GM23338 (cell line): Measurements from ENCODE around the gene SHPK. TPM values are rescaled to one million over a fixed set of nuclear protein-coding genes. Genes with fewer than 3 reads are reported as not detected.

Experiments used
- polyA plus RNA-seq: library from polyadenylated mRNA; unstranded; fragments of >200 nt; fragmentation: Nextera tagmentation; extraction: Ambion mirVana; gene quantifications from 2 replicates; pipeline ENCODE4 v1.2.1, GENCODE V29; 2016
- total RNA-seq: library from RNA; depleted of rRNA; stranded (reverse); fragments of >200 nt; shearing (Covaris generic); gene quantifications from 2 replicates; pipeline ENCODE4 v1.2.3, GENCODE V29; 2014; rRNA removed

SHPK gene
- total and polyA plus RNA-seq, 2 experiments from 2014 or later = 11.5 to 34.3 TPM

Other genes starting within 250 kb of the SHPK start
- 1.4 and 2.8 TPM in 2 replicates for gene OR3A2, start 249.9 kb downstream of the SHPK start, total RNA-seq
- 1.1 and 1.5 TPM in 2 replicates for gene OR3A2, start 249.9 kb downstream of the SHPK start, polyA plus RNA-seq
- not detected in 2 replicates for gene OR1E1, start 237.8 kb downstream of the SHPK start, total RNA-seq
- gene OR1E1, start 237.8 kb downstream of the SHPK start, polyA plus RNA-seq = not detected in 2 replicates
- gene OR3A3, start 224.9 kb downstream of the SHPK start, total RNA-seq = not detected in 2 replicates
- gene OR3A3, start 224.9 kb downstream of the SHPK start, polyA plus RNA-seq = not detected in 2 replicates
- gene OR1E2, start 202.4 kb downstream of the SHPK start, total RNA-seq = not detected in 2 replicates
- not detected in 2 replicates for gene OR1E2, start 202.4 kb downstream of the SHPK start, polyA plus RNA-seq
- not detected in 2 replicates for gene SPATA22, start 164.4 kb downstream of the SHPK start, total RNA-seq
- not detected in 2 replicates for gene SPATA22, start 164.4 kb downstream of the SHPK start, polyA plus RNA-seq
- gene ASPA, start 160.3 kb downstream of the SHPK start, total RNA-seq = 0.04 TPM in 1 of 2 replicates, not detected in the other
- gene ASPA, start 160.3 kb downstream of the SHPK start, polyA plus RNA-seq = 0.13 TPM in 1 of 2 replicates, not detected in the other
- gene TRPV3, start 78.4 kb downstream of the SHPK start, total RNA-seq = 0.69 and 0.70 TPM in 2 replicates
- 0.15 and 0.82 TPM in 2 replicates for gene TRPV3, start 78.4 kb downstream of the SHPK start, polyA plus RNA-seq
- 3.8 and 4.0 TPM in 2 replicates for gene TRPV1, start 26.8 kb downstream of the SHPK start, total RNA-seq
- gene TRPV1, start 26.8 kb downstream of the SHPK start, polyA plus RNA-seq = 2.3 and 4.2 TPM in 2 replicates
- 21.8 and 30.1 TPM in 2 replicates for gene CTNS, start 510 bp upstream of the SHPK start, total RNA-seq
- gene CTNS, start 510 bp upstream of the SHPK start, polyA plus RNA-seq = 5.9 and 6.4 TPM in 2 replicates
- 113 and 134 TPM in 2 replicates for gene TAX1BP3, start 32.3 kb upstream of the SHPK start, total RNA-seq
- 93.0 and 98.7 TPM in 2 replicates for gene TAX1BP3, start 32.3 kb upstream of the SHPK start, polyA plus RNA-seq
- 27.6 and 48.0 TPM in 2 replicates for gene EMC6, start 32.6 kb upstream of the SHPK start, total RNA-seq
- gene EMC6, start 32.6 kb upstream of the SHPK start, polyA plus RNA-seq = 230 and 232 TPM in 2 replicates
- 11.6 and 13.6 TPM in 2 replicates for gene P2RX5, start 59.9 kb upstream of the SHPK start, total RNA-seq
- gene P2RX5, start 59.9 kb upstream of the SHPK start, polyA plus RNA-seq = 7.4 and 7.5 TPM in 2 replicates
- gene HASPIN, start 87.7 kb upstream of the SHPK start, total RNA-seq = 34.0 and 35.1 TPM in 2 replicates
- 5.8 and 6.1 TPM in 2 replicates for gene HASPIN, start 87.7 kb upstream of the SHPK start, polyA plus RNA-seq
- 7.9 and 11.7 TPM in 2 replicates for gene ITGAE, start 164.9 kb upstream of the SHPK start, total RNA-seq
- 40.3 and 44.9 TPM in 2 replicates for gene ITGAE, start 164.9 kb upstream of the SHPK start, polyA plus RNA-seq
- gene NCBP3, start 210.0 kb upstream of the SHPK start, total RNA-seq = 34.6 and 42.8 TPM in 2 replicates
- 28.1 and 35.5 TPM in 2 replicates for gene NCBP3, start 210.0 kb upstream of the SHPK start, polyA plus RNA-seq